SU-DHL-6 (cell line): ENCODE measurements around the gene SIX5.
"Not testable (repeated sequence)": the region's sequence is repeated elsewhere in the genome, so short reads cannot be mapped to it uniquely, and the experiment has no call there.

Experiments
- H2AFZ ChIP-seq: fragments of 200-600 bp; sonication (generic); 2 replicates; pipeline ENCODE4 v1.6.1; 2014; ENCODE audit warnings: low read depth, mild to moderate bottlenecking, moderate library complexity, mixed read lengths, antibody characterized with exemption, low read length; ENCODE audit not compliant: severe bottlenecking
- H3F3A ChIP-seq: fragments of 200-600 bp; shearing (Covaris generic); 2 replicates; pipeline ENCODE4 v1.6.0; 2016; ENCODE audit warnings: antibody characterized with exemption, mild to moderate bottlenecking; ENCODE audit not compliant: insufficient read depth
- H3K27ac ChIP-seq: fragments of 200-600 bp; sonication (generic); 2 replicates; pipeline ENCODE4 v1.5.1; 2016; ENCODE audit warnings: low read depth, mild to moderate bottlenecking, low read length, moderate library complexity, mixed read lengths
- H3K27me3 ChIP-seq: fragments of 200-600 bp; sonication (generic), shearing (Covaris generic); 2 replicates; pipeline ENCODE4 v1.6.0; 2014; ENCODE audit warnings: mild to moderate bottlenecking, low read length
- H3K36me3 ChIP-seq: fragments of 200-600 bp; sonication (generic); 2 replicates; pipeline ENCODE4 v1.6.1; 2014; ENCODE audit warnings: mild to moderate bottlenecking, low read length, mixed read lengths
- H3K4me2 ChIP-seq: fragments of 300-600, 200-600 bp; shearing (Covaris generic), sonication (generic); 2 replicates; pipeline ENCODE4 v1.6.0; 2014; ENCODE audit warnings: low read length, low read depth, mild to moderate bottlenecking; ENCODE audit not compliant: poor library complexity, severe bottlenecking
- H3K4me3 ChIP-seq: fragments of 200-600 bp; sonication (generic); 2 replicates; pipeline ENCODE4 v1.5.1; 2014; ENCODE audit warnings: antibody characterized with exemption, low read length, mild to moderate bottlenecking, mixed read lengths; ENCODE audit not compliant: insufficient read depth, poor library complexity, severe bottlenecking
- H3K79me2 ChIP-seq: fragments of 200-600 bp; sonication (generic); 2 replicates; pipeline ENCODE4 v1.6.1; 2014; ENCODE audit warnings: mild to moderate bottlenecking, low read length, moderate library complexity; ENCODE audit not compliant: insufficient read depth
- H3K9ac ChIP-seq: fragments of 200-600 bp; sonication (generic); 2 replicates; pipeline ENCODE4 v1.7.0; 2014; ENCODE audit warnings: mild to moderate bottlenecking, low read length
- H3K9me2 ChIP-seq: fragments of 200-600 bp; sonication (generic); replicated peaks from 2 replicates; pipeline ENCODE4 v1.6.1; 2014; ENCODE audit warnings: low read length; ENCODE audit not compliant: insufficient read depth
- H3K9me3 ChIP-seq: fragments of 200-600 bp; sonication (generic); 2 replicates; pipeline ENCODE4 v1.6.1; 2014; ENCODE audit warnings: low read length, mixed read lengths; ENCODE audit not compliant: insufficient read depth
- H4K20me1 ChIP-seq: fragments of 200-600 bp; sonication (generic); 2 replicates; pipeline ENCODE4 v1.6.1; 2014; ENCODE audit warnings: low read depth, mild to moderate bottlenecking, antibody characterized with exemption, low read length, moderate library complexity, mixed read lengths
- EZH2phosphoT487 ChIP-seq: fragments of 200-600 bp; sonication (generic), shearing (Covaris generic); conservative IDR thresholded peaks from 2 replicates; pipeline ENCODE4 v1.6.1; 2018; ENCODE audit warnings: mild to moderate bottlenecking, antibody characterized with exemption, low read length, moderate library complexity, mixed read lengths
- TF ChIP-seq, protein P1 (sequence below): fragments of 200-600 bp; sonication (generic); IDR thresholded peaks from one replicate; pipeline ENCODE4 v1.5.1; 2017; ENCODE audit warnings: antibody characterized with exemption, mild to moderate bottlenecking, low read length, moderate library complexity; ENCODE audit not compliant: insufficient read depth, poor library complexity, severe bottlenecking

SIX5 gene

DNA sequence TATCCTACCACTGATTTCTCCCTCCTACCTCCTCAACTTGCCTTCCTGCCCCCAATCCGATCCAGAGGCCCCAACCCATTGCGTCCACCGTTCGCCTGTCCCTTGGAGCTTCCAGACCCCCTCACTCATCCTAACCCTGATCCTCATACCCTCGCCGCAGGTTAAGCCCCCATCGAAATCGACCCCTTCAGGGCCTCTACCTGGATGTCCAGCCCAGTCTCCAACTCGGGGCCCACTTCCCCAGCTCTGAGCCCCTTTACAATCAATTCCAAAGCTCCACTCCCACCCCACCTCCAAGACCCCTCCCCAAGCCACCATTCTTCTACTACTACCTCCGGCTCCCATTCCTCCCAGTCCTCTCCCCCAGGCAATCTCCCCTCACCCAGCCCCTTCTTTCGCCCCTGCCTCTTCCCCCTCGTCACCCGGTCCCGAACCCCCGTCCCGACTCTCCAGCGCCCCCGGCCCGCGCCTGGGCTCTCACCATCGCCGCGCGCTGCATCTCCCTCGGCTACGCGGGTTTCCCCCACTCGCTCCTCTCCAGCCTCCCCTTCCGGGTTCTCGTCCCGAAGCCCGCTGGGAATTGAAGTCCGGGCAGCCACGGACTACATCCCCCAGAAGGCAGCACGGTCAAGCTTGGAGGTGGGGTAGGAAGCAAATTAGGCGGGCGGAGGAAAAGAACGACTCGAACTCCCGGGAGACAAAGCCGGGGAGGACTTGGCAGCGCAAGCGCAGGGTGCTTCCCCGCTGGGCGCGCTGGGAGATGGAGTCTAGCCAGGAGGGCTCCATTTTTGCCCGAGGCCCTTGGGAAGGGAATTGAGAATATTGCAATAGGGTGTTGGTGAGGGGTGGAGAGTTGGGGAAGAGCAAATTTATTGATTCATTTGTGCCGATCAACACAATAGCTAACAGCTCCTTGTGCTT, 38.4 kb downstream of the SIX5 start, which contains the start of gene FBXO46:
FBXO46 (minus strand) TSS at position 529 of the 921 bp plus-strand sequence. CDS start 17,401 bp downstream, outside the sequence.
- Histone ChIP-seq H3K4me2 (peak within 1 kb of the TSS; percentile 71), H3K27me3 (no peaks in the 10 kb centered on the region), H4K20me1 (no peaks in the 10 kb centered on the region), H3F3A (peaks cover 5% of the 10 kb centered on the region), H3K36me3 (no peaks in the 10 kb centered on the region), H3K79me2 (peaks cover 50% of the 10 kb centered on the region), H3K9me2 (no peaks in the 10 kb centered on the region), H3K27ac (peak within 1 kb of the TSS; percentile 45), H3K4me3 (peak within 1 kb of the TSS; percentile 82), H3K9ac (peak within 1 kb of the TSS; percentile 90), H2AFZ (peak within 1 kb of the TSS; percentile 45), H3K9me3 (no peaks in the 10 kb centered on the region)
- TF ChIP-seq EZH2phosphoT487: no peak
- TF ChIP-seq, protein P1, sequence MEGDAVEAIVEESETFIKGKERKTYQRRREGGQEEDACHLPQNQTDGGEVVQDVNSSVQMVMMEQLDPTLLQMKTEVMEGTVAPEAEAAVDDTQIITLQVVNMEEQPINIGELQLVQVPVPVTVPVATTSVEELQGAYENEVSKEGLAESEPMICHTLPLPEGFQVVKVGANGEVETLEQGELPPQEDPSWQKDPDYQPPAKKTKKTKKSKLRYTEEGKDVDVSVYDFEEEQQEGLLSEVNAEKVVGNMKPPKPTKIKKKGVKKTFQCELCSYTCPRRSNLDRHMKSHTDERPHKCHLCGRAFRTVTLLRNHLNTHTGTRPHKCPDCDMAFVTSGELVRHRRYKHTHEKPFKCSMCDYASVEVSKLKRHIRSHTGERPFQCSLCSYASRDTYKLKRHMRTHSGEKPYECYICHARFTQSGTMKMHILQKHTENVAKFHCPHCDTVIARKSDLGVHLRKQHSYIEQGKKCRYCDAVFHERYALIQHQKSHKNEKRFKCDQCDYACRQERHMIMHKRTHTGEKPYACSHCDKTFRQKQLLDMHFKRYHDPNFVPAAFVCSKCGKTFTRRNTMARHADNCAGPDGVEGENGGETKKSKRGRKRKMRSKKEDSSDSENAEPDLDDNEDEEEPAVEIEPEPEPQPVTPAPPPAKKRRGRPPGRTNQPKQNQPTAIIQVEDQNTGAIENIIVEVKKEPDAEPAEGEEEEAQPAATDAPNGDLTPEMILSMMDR: peak; percentile 39

DNA sequence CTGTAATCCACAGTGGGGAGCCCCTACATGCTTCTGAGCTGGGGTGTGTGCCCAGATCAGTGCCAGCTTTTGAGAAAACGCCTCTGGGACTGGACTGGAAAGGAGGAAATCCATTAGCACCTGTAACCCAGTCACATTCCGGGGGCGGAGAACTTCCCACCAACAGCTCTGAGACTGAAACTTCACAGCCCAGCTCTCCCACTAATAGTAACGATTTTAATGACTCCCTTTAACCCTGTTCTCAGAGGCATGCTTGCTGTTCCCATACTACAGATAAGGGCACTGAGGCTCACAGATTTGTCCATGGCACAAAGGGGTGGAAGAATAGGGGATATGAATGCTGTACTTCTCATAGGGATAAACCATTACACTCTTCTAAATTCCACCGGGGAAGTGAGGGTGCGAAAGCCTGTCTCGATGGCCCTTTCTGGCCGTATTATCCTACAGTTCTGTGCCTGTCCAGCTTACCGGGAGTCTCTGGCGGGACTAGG, 39.2 kb downstream of the SIX5 start:
- H3K27me3 ChIP-seq: no peaks in the 10 kb centered on the region
- peak overlapping the region; percentile 71 for H3K4me2 ChIP-seq
- peak overlapping the region; percentile 45 for H3K27ac ChIP-seq
- H3K4me3 ChIP-seq: peak overlapping the region; percentile 82
- no peaks in the 10 kb centered on the region for H3K36me3 ChIP-seq
- peak overlapping the region; percentile 90 for H3K9ac ChIP-seq
- H3K9me3 ChIP-seq: no peaks in the 10 kb centered on the region
- no peak overlapping the region for H2AFZ ChIP-seq
- peaks cover 5% of the 10 kb centered on the region for H3F3A ChIP-seq
- H4K20me1 ChIP-seq: no peaks in the 10 kb centered on the region
- H3K9me2 ChIP-seq: no peaks in the 10 kb centered on the region
- H3K79me2 ChIP-seq: peaks cover 58% of the 10 kb centered on the region
- TF ChIP-seq EZH2phosphoT487: no peak
- TF ChIP-seq, protein P1: no peak

DNA sequence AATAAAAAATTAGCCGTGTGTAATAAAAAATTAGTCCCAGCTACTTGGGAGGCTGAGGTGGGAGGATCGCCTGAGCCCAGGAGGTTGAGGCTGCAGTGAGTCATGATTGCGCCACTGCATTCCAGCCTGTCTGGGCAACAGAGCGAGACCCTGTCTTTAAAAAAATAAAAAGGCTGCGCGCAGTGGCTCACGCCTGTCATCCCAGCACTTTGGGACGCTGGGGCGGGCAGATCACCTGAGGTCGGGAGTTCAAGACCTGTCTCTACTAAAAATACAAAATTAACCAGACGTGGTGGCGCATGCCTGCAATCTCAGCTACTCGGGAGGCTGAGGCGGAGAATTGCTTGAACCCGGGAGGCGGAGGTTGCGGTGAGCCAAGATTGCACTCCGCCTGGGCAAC, 40.4 kb downstream of the SIX5 start:
- peaks cover 66% of the 10 kb centered on the region for H3K79me2 ChIP-seq
- not testable (repeated sequence) for H3K9me3 ChIP-seq, H3K4me2 ChIP-seq

DNA sequence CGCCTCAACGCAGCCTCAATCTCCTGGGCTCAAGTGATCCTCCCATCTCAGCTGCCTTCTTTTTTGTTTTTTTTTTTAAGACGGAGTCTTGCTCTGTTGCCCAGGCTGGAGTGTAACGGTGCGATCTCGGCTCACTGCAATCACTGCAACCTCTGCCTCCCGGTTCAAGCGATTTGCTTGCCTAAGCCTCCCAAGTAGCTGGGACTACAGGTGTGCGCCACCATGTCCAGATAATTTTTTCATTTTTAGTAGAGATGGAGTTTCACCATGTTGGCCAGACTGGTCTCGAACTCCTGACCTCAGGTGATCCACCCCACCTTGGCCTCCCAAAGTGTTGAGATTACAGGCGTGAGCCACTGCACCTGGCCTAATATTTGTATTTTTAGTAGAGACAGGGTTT, 49.0 kb downstream of the SIX5 start:
- not testable (repeated sequence) for H3K4me3 ChIP-seq, H3F3A ChIP-seq, H3K9me2 ChIP-seq, H4K20me1 ChIP-seq, H3K36me3 ChIP-seq, H3K9ac ChIP-seq, H3K27me3 ChIP-seq, H3K4me2 ChIP-seq, H2AFZ ChIP-seq, H3K27ac ChIP-seq, H3K9me3 ChIP-seq
- H3K79me2 ChIP-seq: peaks cover 46% of the 10 kb centered on the region

More for the DNA sequence above, 40.4 kb downstream of the SIX5 start:
- H3K9ac ChIP-seq, H3K36me3 ChIP-seq, H2AFZ ChIP-seq, H3K4me3 ChIP-seq, H3F3A ChIP-seq, H3K27ac ChIP-seq, H4K20me1 ChIP-seq, H3K27me3 ChIP-seq, H3K9me2 ChIP-seq: not testable (repeated sequence)
